ENCODE results near the gene GRHL1.

GRCh38 chr2:9998916-9999654 is 47.6 kb downstream of the GRHL1 start:
- TF ChIP-seq, protein P1, sequence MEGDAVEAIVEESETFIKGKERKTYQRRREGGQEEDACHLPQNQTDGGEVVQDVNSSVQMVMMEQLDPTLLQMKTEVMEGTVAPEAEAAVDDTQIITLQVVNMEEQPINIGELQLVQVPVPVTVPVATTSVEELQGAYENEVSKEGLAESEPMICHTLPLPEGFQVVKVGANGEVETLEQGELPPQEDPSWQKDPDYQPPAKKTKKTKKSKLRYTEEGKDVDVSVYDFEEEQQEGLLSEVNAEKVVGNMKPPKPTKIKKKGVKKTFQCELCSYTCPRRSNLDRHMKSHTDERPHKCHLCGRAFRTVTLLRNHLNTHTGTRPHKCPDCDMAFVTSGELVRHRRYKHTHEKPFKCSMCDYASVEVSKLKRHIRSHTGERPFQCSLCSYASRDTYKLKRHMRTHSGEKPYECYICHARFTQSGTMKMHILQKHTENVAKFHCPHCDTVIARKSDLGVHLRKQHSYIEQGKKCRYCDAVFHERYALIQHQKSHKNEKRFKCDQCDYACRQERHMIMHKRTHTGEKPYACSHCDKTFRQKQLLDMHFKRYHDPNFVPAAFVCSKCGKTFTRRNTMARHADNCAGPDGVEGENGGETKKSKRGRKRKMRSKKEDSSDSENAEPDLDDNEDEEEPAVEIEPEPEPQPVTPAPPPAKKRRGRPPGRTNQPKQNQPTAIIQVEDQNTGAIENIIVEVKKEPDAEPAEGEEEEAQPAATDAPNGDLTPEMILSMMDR (IDR thresholded peaks at IDR 0.05): no peak
- TF ChIP-seq POLR2A (IDR thresholded peaks at IDR 0.05): no peak
